Measurements from ENCODE around the gene MEOX2. TPM values are rescaled to one million over a fixed set of nuclear protein-coding genes. Genes with fewer than 3 reads are reported as not detected.

Gene MEOX2
- total and polyA plus RNA-seq, 2 of the 8 experiments (the other 6 are each of a cell fraction or from before 2014, with no cell fraction given) = 0.05 to 0.19 TPM

GRCh38 chr7:15571301-15571878 lies 115.1 kb downstream of the MEOX2 start:
- ChIA-PET POLR2A (ENCODE audit: partially characterized antibody) (no interaction called here), CTCF (ENCODE audit: partially characterized antibody) (no interaction called here)
- FAIRE-seq = no peak
- H3K79me1 ChIP-seq (ENCODE audit: low read depth, low read length) = no peaks in the 10 kb centered on the region
- TF ChIP-seq POU5F1 (IDR thresholded peaks at IDR 0.05; ENCODE audit: low read depth, low read length) (no peak), NANOG (IDR thresholded peaks at IDR 0.05; ENCODE audit: insufficient read depth, low read depth, low read length, poor library complexity, severe bottlenecking) (no peak), CTBP2 (IDR thresholded peaks at IDR 0.05; ENCODE audit: borderline replicate concordance, insufficient read depth, insufficient read length, low read length) (no peak), SIRT6 (IDR thresholded peaks at IDR 0.05; ENCODE audit: low read length) (no peak), POLR2AphosphoS5 (IDR thresholded peaks at IDR 0.05; ENCODE audit: low read depth, low read length) (no peak), EGR1 (IDR thresholded peaks at IDR 0.05; ENCODE audit: borderline replicate concordance, low read depth, low read length) (no peak), KDM5A (IDR thresholded peaks at IDR 0.05; ENCODE audit: low read length) (no peak), CBX8 (IDR thresholded peaks at IDR 0.05; ENCODE audit: borderline replicate concordance, low read depth, low read length) (no peak), RAD21 (IDR thresholded peaks at IDR 0.05 in 1 of 2, conservative IDR thresholded peaks at IDR 0.05 in 1 of 2; ENCODE audit: low read depth in 2 of 2, low read length in 2 of 2) (no peak), JUN (IDR thresholded peaks at IDR 0.05; ENCODE audit: low read depth, low read length) (no peak), MAFK (IDR thresholded peaks at IDR 0.05; ENCODE audit: low read depth, low read length) (no peak)
- H3K9me3 ChIP-seq (ENCODE audit: insufficient read depth in 2 of 2, low read depth in 1 of 2, low read length in 1 of 2) = no peaks in the 10 kb centered on the region
- H4K91ac ChIP-seq (replicated peaks; ENCODE audit: insufficient read length, low read length) = no peak overlapping the region
- no peak overlapping the region for H4K5ac ChIP-seq (ENCODE audit: insufficient read length, low read depth, low read length)
- H3K79me2 ChIP-seq (ENCODE audit: control insufficient read depth in 1 of 2, insufficient read depth in 2 of 2, low read length in 2 of 2) = no peaks in the 10 kb centered on the region
- no peak overlapping the region for H2AFZ ChIP-seq (ENCODE audit: low read length)
- H2BK5ac ChIP-seq (ENCODE audit: low read depth, low read length) = no peak overlapping the region
- H3K27ac ChIP-seq (ENCODE audit: low read depth, low read length) = no peak overlapping the region
- 91% methylated on average over 3 of the region's 3 CpGs; no CpG with 5 or more reads in 1 of the 2 experiments for WGBS, 2 experiments (ENCODE audit: extremely low coverage in 1 of 2, insufficient coverage in 1 of 2, insufficient read length in 1 of 2, insufficient replicate concordance in 2 of 2, low coverage in 1 of 2, low lambda C conversion rate in 2 of 2, missing lambda C conversion rate in 1 of 2)
- H3K36me3 ChIP-seq (ENCODE audit: control insufficient read depth in 2 of 4, insufficient read depth in 4 of 4, low read length in 3 of 4) = no peaks in the 10 kb centered on the region
- DNase-seq (ENCODE audit: low read depth in 1 of 2, low spot score in 2 of 2) = no peak
- H2BK12ac ChIP-seq (ENCODE audit: low read depth, low read length) = no peak overlapping the region
- no peaks in the 10 kb centered on the region for H3K4me1 ChIP-seq (replicated peaks in 1 of 4; ENCODE audit: control insufficient read depth in 3 of 4, insufficient read depth in 4 of 4, low read length in 3 of 4)
- H2AK5ac ChIP-seq (ENCODE audit: low read depth, low read length) = no peak overlapping the region
- H2BK15ac ChIP-seq (ENCODE audit: low read length) = no peak overlapping the region
- no peak overlapping the region for H3K56ac ChIP-seq (replicated peaks; ENCODE audit: insufficient read length, low read depth, low read length)
- no peaks in the 10 kb centered on the region for H3K27me3 ChIP-seq (replicated peaks in 1 of 4; ENCODE audit: control insufficient read depth in 3 of 4, extremely low read depth in 1 of 4, insufficient read depth in 3 of 4, low read length in 3 of 4)
- no peak overlapping the region for H3K4me2 ChIP-seq (ENCODE audit: insufficient read depth in 1 of 2, low read depth in 2 of 2, low read length in 2 of 2)
- no peak overlapping the region for H2BK120ac ChIP-seq (replicated peaks; ENCODE audit: low read depth, low read length)
- H4K20me1 ChIP-seq (replicated peaks in 1 of 2; ENCODE audit: control insufficient read depth in 1 of 2, insufficient read depth in 2 of 2, low read length in 2 of 2) = no peaks in the 10 kb centered on the region
- H2BK20ac ChIP-seq (ENCODE audit: low read length) = no peak overlapping the region
- no peak overlapping the region for H4K8ac ChIP-seq (ENCODE audit: extremely low read depth, insufficient read depth, low read length)
- no peak overlapping the region for H3K4me3 ChIP-seq (ENCODE audit: extremely low read depth in 1 of 4, insufficient read depth in 2 of 4, low read depth in 3 of 4, low read length in 4 of 4)
- H3K9ac ChIP-seq (replicated peaks in 1 of 4; ENCODE audit: extremely low read depth in 1 of 4, low read depth in 3 of 4, low read length in 3 of 4) = no peak overlapping the region
- no peak overlapping the region for H3K18ac ChIP-seq (ENCODE audit: extremely low read depth, low read length)
- no peak overlapping the region for H3K14ac ChIP-seq (ENCODE audit: insufficient read length)
- no peaks in the 10 kb centered on the region for H3K23me2 ChIP-seq (ENCODE audit: low read depth, low read length)
- no peak overlapping the region for H3K23ac ChIP-seq (ENCODE audit: insufficient read length)
- H3K4ac ChIP-seq (replicated peaks; ENCODE audit: insufficient read length, low read depth, low read length) = no peak overlapping the region

All from H1 (cell line).